ENCODE results near the gene MLC1. TPM values are rescaled to one million over a fixed set of nuclear protein-coding genes. Genes with fewer than 3 reads are reported as not detected.

MLC1 gene
- total and polyA plus RNA-seq, 2 of the 4 experiments (the other 2 are of a cell fraction): 0.10 TPM; not detected in 1

DNA sequence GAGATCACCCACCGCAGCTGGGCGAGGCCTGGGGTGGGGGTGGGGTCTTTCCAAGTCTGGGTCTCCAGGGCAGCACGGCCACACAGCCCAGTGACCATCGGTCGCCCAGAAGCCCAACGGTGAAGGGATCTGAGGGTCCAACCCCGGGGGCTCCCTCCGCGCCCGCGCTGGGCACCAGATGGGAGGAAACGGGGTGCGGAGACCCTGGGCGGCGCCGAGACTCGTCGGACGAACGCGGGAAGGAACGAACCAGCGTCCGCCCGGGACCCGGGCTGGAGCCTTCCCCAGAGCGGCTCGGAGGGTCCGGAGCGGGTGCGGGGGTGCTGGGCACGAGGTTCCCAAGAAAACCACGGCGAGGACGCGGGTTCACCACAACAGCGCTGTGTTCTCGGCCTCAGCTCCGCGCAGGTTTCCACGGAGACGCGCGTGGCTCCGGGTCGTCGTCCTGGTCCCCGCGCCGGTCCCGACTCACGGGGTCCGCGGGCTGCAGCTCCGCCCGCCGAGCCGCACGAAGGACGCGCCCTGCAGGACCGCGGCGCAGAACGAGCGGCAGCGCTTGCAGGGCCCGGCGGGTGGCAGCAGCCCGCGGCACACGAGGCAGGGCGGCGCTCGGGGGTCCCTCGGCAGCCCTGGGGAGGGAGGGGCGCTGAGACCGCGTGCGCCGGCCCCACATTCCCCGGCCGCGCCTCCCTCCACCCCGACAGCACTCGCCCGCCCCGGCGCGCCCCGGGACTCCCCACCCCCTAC lies 70.4 kb downstream of the MLC1 start:
- WGBS, 2 experiments (ENCODE audit: extremely low coverage in 2 of 2, insufficient read length in 1 of 2): 4% methylated on average over 48 of the region's 91 CpGs; no CpG with 5 or more reads in 1 of the 2 experiments
- peak overlapping the region; percentile 67 for H2AFZ ChIP-seq (replicated peaks; ENCODE audit: low read length, poor library complexity)
- H3K4ac ChIP-seq (ENCODE audit: low read depth, low read length): no peak overlapping the region
- H2AK9ac ChIP-seq (replicated peaks; ENCODE audit: low read depth, low read length, poor library complexity): no peak overlapping the region
- intact Hi-C loops (cut with micrococcal nuclease): no loop called here
- TF ChIP-seq BHLHE40 (IDR thresholded peaks at IDR 0.05; ENCODE audit: low read depth, low read length): no peak
- no peak overlapping the region for H3K23ac ChIP-seq (ENCODE audit: low read depth, low read length)
- dilution Hi-C loops (cut with HindIII; ENCODE audit: low sequenced_read_pairs, unreplicated experiment): no loop called here
- no TSS peak for BruUV-seq (replicated peaks)
- no peak overlapping the region for H3K56ac ChIP-seq (ENCODE audit: extremely low read depth, insufficient read depth, low read length)
- CTCF ChIA-PET: no interaction called here
- H3K27me3 ChIP-seq (ENCODE audit: control insufficient read depth, insufficient read depth, low read length): peaks cover 81% of the 10 kb centered on the region
- H3K79me1 ChIP-seq (ENCODE audit: low read depth in 1 of 2, low read length in 2 of 2): no peaks in the 10 kb centered on the region
- H3K4me2 ChIP-seq (ENCODE audit: low read depth, low read length): peak overlapping the region; percentile 71; the same call in 1 of the 2 replicates
- no peak overlapping the region for H3K27ac ChIP-seq (ENCODE audit: insufficient read depth, low read length)
- in situ Hi-C loops (cut with MboI; ENCODE audit: low sequenced_read_pairs): no loop called here
- H4K8ac ChIP-seq (ENCODE audit: low read depth in 2 of 2, low read length in 2 of 2): no peak overlapping the region
- H2BK120ac ChIP-seq (ENCODE audit: low read depth, low read length): no peak overlapping the region
- no peak overlapping the region for H3K9ac ChIP-seq (ENCODE audit: low read depth, low read length)
- H3K18ac ChIP-seq (ENCODE audit: low read depth, low read length): no peak overlapping the region
- no peak overlapping the region for H4K5ac ChIP-seq (ENCODE audit: low read depth, low read length)
- peaks cover 4% of the 10 kb centered on the region; the same call in 1 of the 2 replicates for H3K9me3 ChIP-seq (ENCODE audit: control insufficient read depth, insufficient read depth, low read length)
- no peak overlapping the region for H2AK5ac ChIP-seq (ENCODE audit: low read depth, low read length)
- H3K14ac ChIP-seq (replicated peaks; ENCODE audit: low read depth, low read length): no peak overlapping the region
- DNase-seq (no peak), ATAC-seq (ENCODE audit: low read depth) (no peak)
- H3K9me1 ChIP-seq (ENCODE audit: insufficient read depth, low read length): no peaks in the 10 kb centered on the region
- H4K91ac ChIP-seq (ENCODE audit: insufficient read depth, low read depth, low read length): no peak overlapping the region
- H3K36me3 ChIP-seq (ENCODE audit: control insufficient read depth, insufficient read depth, low read length): no peaks in the 10 kb centered on the region
- no peak overlapping the region for H2BK5ac ChIP-seq (ENCODE audit: low read depth, low read length, poor library complexity, severe bottlenecking)
- no peak overlapping the region for H2BK15ac ChIP-seq (ENCODE audit: low read depth, low read length)
- H4K20me1 ChIP-seq (ENCODE audit: insufficient read depth, low read length): no peaks in the 10 kb centered on the region
- no peak overlapping the region for H2BK20ac ChIP-seq (ENCODE audit: low read depth, low read length)
- peaks cover 6% of the 10 kb centered on the region; the same call in 1 of the 2 replicates for H3K4me1 ChIP-seq (ENCODE audit: control insufficient read depth, insufficient read depth, low read length)
- H3K4me3 ChIP-seq (ENCODE audit: insufficient read depth, low read depth, low read length): no peak overlapping the region
- POLR2A ChIA-PET (ENCODE audit: unreplicated experiment): no interaction called here
